GM23248 (cell line): ENCODE measurements around the gene DLG2. TPM values are rescaled to one million over a fixed set of nuclear protein-coding genes. Genes with fewer than 3 reads are reported as not detected.

Experiments
- DNase-seq: peaks from one replicate; pipeline ENCODE4 v3.0.0-alpha.2; 2015
- H2AFZ ChIP-seq: fragments of 200-600 bp; sonication (generic); 2 replicates; pipeline ENCODE4 v1.6.1; 2016; ENCODE audit warnings: antibody characterized with exemption
- H3F3A ChIP-seq: fragments of 200-600 bp; sonication (generic); 2 replicates; pipeline ENCODE4 v1.6.1; 2016; ENCODE audit warnings: mild to moderate bottlenecking, antibody characterized with exemption, mixed run types; ENCODE audit not compliant: insufficient read depth
- H3K27ac ChIP-seq: fragments of 200-600 bp; sonication (generic); 2 replicates; pipeline ENCODE4 v1.5.1; 2016; ENCODE audit warnings: mild to moderate bottlenecking
- H3K27me3 ChIP-seq: fragments of 200-600 bp; sonication (generic); replicated peaks from 2 replicates; pipeline ENCODE4 v1.6.1; 2016; ENCODE audit warnings: mild to moderate bottlenecking; ENCODE audit not compliant: insufficient read depth
- H3K36me3 ChIP-seq: fragments of 200-600 bp; sonication (generic); 2 replicates; pipeline ENCODE4 v1.6.1; 2016; ENCODE audit warnings: low read depth, mild to moderate bottlenecking
- H3K4me1 ChIP-seq: fragments of 200-600 bp; sonication (generic); 2 replicates; pipeline ENCODE4 v1.6.1; 2016; ENCODE audit warnings: mild to moderate bottlenecking; ENCODE audit not compliant: insufficient read depth
- H3K4me2 ChIP-seq: fragments of 200-600 bp; sonication (generic); one replicate; pipeline ENCODE4 v1.6.1; 2016; ENCODE audit warnings: mild to moderate bottlenecking; ENCODE audit not compliant: unreplicated experiment
- H3K4me3 ChIP-seq: fragments of 200-600 bp; sonication (generic); 2 replicates; pipeline ENCODE4 v1.5.1; 2016; ENCODE audit warnings: mild to moderate bottlenecking
- H3K79me2 ChIP-seq: fragments of 200-600 bp; sonication (generic); 2 replicates; pipeline ENCODE4 v1.6.1; 2016; ENCODE audit warnings: mild to moderate bottlenecking; ENCODE audit not compliant: insufficient read depth
- H3K9ac ChIP-seq: fragments of 200-600 bp; sonication (generic); 2 replicates; pipeline ENCODE4 v1.6.1; 2016; ENCODE audit warnings: mild to moderate bottlenecking
- H3K9me2 ChIP-seq: fragments of 200-600 bp; sonication (generic); 2 replicates; pipeline ENCODE4 v1.6.1; 2016; ENCODE audit warnings: mixed run types, mild to moderate bottlenecking, moderate library complexity; ENCODE audit not compliant: insufficient read depth
- H3K9me3 ChIP-seq: fragments of 200-600 bp; sonication (generic); one replicate; pipeline ENCODE4 v1.6.1; 2017; ENCODE audit warnings: low read depth
- H4K20me1 ChIP-seq: fragments of 200-600 bp; sonication (generic); 2 replicates; pipeline ENCODE4 v1.6.0; 2016; ENCODE audit not compliant: insufficient read depth
- EZH2 ChIP-seq: fragments of 200-600 bp; sonication (generic); IDR thresholded peaks from 2 replicates; pipeline ENCODE4 v1.6.1; 2018; ENCODE audit warnings: antibody characterized with exemption, mild to moderate bottlenecking; ENCODE audit not compliant: insufficient read depth, poor library complexity, severe bottlenecking
- EZH2phosphoT487 ChIP-seq: fragments of 200-600 bp; sonication (generic); IDR thresholded peaks from 2 replicates; pipeline ENCODE4 v1.6.1; 2018; ENCODE audit warnings: antibody characterized with exemption, moderate library complexity, mild to moderate bottlenecking, low read depth; ENCODE audit not compliant: insufficient read depth
- WGBS, 2 experiments: methylation state at CpG; one replicate each; pipeline ENCODE4 v1.1.6; 2015 to 2017; ENCODE audit warnings: low lambda C conversion rate in 2 of 2, low coverage in 1 of 2; ENCODE audit errors: missing lambda C conversion rate in 2 of 2; 5-methylcytosine and 5-hydroxymethylcytosine counted together
- in situ Hi-C: fragments of 300-500 bp; cut with MboI; formaldehyde crosslinking; loops from 2 replicates; pipeline ENCODE4 v1.15.0; 2020
- polyA plus RNA-seq: library from polyadenylated mRNA; unstranded; fragments of >200 nt; fragmentation: Nextera tagmentation; extraction: Ambion mirVana; gene quantifications from 2 replicates; pipeline ENCODE4 v1.2.1, GENCODE V29; 2016
- total RNA-seq: library from RNA; depleted of rRNA; stranded (reverse); fragments of >200 nt; shearing (Covaris generic); gene quantifications from 2 replicates; pipeline ENCODE4 v1.2.3, GENCODE V29; 2014

Gene DLG2
- total and polyA plus RNA-seq, 2 experiments from 2014 or later = 1.1 to 1.7 TPM

DNA sequence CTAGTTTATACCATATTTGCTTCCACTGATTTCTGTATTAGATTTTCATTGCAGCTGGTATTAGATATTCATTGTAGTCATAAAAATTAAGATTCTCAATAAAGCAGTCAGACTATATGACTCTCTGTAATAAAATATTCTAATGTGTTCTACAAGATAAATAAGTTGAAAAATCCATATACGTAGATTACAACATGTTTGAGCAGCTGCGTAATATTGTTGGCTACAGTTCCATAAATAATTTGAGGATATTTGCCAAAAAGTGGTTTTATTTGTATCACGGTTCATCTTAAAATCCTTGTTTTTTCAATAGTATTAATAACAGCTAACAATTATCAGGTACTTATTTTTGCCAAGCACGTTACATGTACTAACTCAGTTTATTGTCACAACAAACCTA, 1672.4 kb downstream of the DLG2 start:
- H3K4me1 ChIP-seq = no peaks in the 10 kb centered on the region
- H3K9ac ChIP-seq = no peak overlapping the region
- DNase-seq = no peak
- H3F3A ChIP-seq = no peaks in the 10 kb centered on the region
- no peak overlapping the region for H3K4me2 ChIP-seq
- no peak overlapping the region for H2AFZ ChIP-seq
- in situ Hi-C loops = no loop called here
- no peak overlapping the region for H3K4me3 ChIP-seq
- no peak for TF ChIP-seq EZH2
- no peak overlapping the region for H3K27ac ChIP-seq
- H3K27me3 ChIP-seq = no peaks in the 10 kb centered on the region
- H3K79me2 ChIP-seq = no peaks in the 10 kb centered on the region
- H3K9me3 ChIP-seq = no peaks in the 10 kb centered on the region
- no peaks in the 10 kb centered on the region for H4K20me1 ChIP-seq
- WGBS, 2 experiments = 47 to 55% methylated on average over 4 of the region's 4 CpGs
- no peaks in the 10 kb centered on the region for H3K36me3 ChIP-seq
- H3K9me2 ChIP-seq = no peaks in the 10 kb centered on the region

DNA sequence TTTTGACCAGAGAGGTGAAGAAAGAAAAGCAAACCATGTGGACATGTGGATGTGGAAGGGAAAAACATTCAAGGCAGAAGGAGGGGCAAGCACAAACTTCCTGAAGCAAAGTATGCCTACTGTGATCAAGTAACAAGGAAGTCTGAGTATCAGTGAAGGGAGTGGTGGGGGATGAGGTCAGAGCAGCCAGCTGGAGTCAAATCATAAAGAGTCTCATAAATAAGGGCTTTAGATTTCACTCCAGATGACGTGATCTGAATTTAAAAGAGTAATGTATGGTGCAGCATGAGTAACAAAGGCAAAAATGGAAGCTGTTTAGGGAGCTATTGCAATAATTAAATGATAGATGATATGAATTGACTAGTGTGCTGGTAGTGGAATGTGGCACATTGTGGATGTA, 1675.6 kb downstream of the DLG2 start:
- no peaks in the 10 kb centered on the region for H3F3A ChIP-seq
- in situ Hi-C loops = no loop called here
- H3K4me3 ChIP-seq = no peak overlapping the region
- H3K9ac ChIP-seq = no peak overlapping the region
- no peak for TF ChIP-seq EZH2
- no peak for TF ChIP-seq EZH2phosphoT487
- DNase-seq = no peak
- 0 to 3% methylated on average over 1 of the region's 1 CpG for WGBS, 2 experiments
- H3K4me1 ChIP-seq = no peaks in the 10 kb centered on the region
- H3K79me2 ChIP-seq = no peaks in the 10 kb centered on the region
- H2AFZ ChIP-seq = no peak overlapping the region
- H3K4me2 ChIP-seq = no peak overlapping the region
- no peaks in the 10 kb centered on the region for H4K20me1 ChIP-seq
- H3K27me3 ChIP-seq = no peaks in the 10 kb centered on the region
- H3K36me3 ChIP-seq = no peaks in the 10 kb centered on the region
- H3K9me3 ChIP-seq = no peaks in the 10 kb centered on the region
- no peaks in the 10 kb centered on the region; the same call in 1 of the 2 replicates for H3K9me2 ChIP-seq
- no peak overlapping the region for H3K27ac ChIP-seq

DNA sequence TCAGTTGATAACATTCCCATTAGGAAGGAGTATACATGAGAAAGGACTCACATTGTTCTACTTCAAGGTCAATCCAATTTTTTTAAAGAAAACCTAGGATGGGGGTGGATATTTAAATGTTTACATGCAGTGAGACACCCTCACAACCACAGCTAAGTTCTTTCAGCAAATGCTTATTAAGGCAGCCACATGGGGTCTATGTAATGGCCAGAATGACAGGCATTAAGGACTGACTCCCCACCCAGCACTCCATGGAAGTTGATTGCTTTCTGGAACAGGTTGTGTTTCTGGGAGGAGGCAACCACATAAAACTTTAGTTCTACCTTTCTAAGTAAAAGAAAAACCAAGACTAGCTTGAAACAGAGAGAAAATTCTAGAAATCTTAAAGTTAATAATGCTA, 1678.9 kb downstream of the DLG2 start:
- Histone ChIP-seq H4K20me1 (no peaks in the 10 kb centered on the region), H3K9me3 (no peaks in the 10 kb centered on the region), H3K9me2 (no peaks in the 10 kb centered on the region; the same call in 1 of the 2 replicates), H3K4me3 (no peak overlapping the region), H3K27me3 (no peaks in the 10 kb centered on the region), H3K79me2 (no peaks in the 10 kb centered on the region), H3K4me2 (no peak overlapping the region), H3K9ac (no peak overlapping the region), H2AFZ (no peak overlapping the region), H3K4me1 (no peaks in the 10 kb centered on the region), H3F3A (no peaks in the 10 kb centered on the region), H3K36me3 (no peaks in the 10 kb centered on the region), H3K27ac (no peak overlapping the region)
- in situ Hi-C loops = no loop called here
- TF ChIP-seq EZH2phosphoT487 = no peak
- no peak for TF ChIP-seq EZH2
- no peak for DNase-seq

DNA sequence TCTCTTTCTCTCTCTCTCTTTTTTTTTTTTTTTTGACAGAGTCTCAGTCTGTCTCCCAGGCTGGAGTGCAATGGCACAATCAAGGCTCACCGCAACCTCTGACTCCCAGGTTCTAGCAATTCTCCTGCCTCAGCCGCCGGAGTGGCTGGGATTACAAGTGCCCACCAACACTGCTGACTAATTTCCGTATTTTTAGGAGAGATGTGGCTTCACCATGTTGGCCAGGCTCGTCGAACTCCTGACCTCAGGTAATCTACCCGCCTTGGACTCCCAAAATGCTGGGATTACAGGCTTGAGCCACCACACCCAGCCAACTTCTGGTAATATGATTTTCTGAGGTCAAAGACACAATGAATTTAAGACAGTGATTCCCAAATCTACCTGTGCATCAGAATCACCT, 1681.2 kb downstream of the DLG2 start:
- Histone ChIP-seq H3K9me2 (no peaks in the 10 kb centered on the region; the same call in 1 of the 2 replicates), H3K27me3 (no peaks in the 10 kb centered on the region), H3K27ac (no peak overlapping the region), H3K79me2 (no peaks in the 10 kb centered on the region), H3K36me3 (no peaks in the 10 kb centered on the region), H3K4me3 (no peak overlapping the region), H3K4me2 (no peak overlapping the region), H3F3A (no peaks in the 10 kb centered on the region), H4K20me1 (no peaks in the 10 kb centered on the region), H3K4me1 (no peaks in the 10 kb centered on the region), H2AFZ (no peak overlapping the region), H3K9me3 (no peaks in the 10 kb centered on the region), H3K9ac (no peak overlapping the region)
- 39 to 45% methylated on average over 7 of the region's 7 CpGs for WGBS, 2 experiments
- DNase-seq = no peak
- TF ChIP-seq EZH2 = no peak
- TF ChIP-seq EZH2phosphoT487 = no peak
- in situ Hi-C loops = no loop called here

DNA sequence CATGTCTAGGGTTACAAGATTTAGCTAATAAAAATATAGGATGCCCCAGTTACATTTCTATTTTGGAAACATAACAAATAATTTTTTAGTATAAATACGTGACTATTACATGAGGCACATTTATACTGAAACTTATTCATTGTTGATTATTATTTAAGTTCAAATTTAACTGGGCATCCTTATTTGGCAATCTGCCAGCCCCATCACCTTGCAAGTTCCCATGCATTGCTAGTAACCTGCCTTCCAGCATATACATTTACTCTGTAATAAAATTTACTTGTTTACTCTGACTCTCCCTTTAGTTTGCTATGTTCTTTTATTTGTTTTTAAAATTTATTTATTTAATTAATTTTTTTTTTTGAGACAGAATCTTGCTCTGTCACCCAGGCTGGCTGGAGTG, 1686.1 kb downstream of the DLG2 start:
- TF ChIP-seq EZH2 (no peak), EZH2phosphoT487 (no peak)
- H3K27ac ChIP-seq = no peak overlapping the region
- in situ Hi-C loops = no loop called here
- H4K20me1 ChIP-seq = no peaks in the 10 kb centered on the region
- H3K79me2 ChIP-seq = no peaks in the 10 kb centered on the region
- 30 to 38% methylated on average over 1 of the region's 1 CpG for WGBS, 2 experiments
- no peaks in the 10 kb centered on the region for H3K4me1 ChIP-seq
- no peaks in the 10 kb centered on the region for H3K9me3 ChIP-seq
- no peak overlapping the region for H2AFZ ChIP-seq
- no peaks in the 10 kb centered on the region for H3F3A ChIP-seq
- H3K9ac ChIP-seq = no peak overlapping the region
- no peaks in the 10 kb centered on the region for H3K9me2 ChIP-seq
- H3K4me2 ChIP-seq = no peak overlapping the region
- no peaks in the 10 kb centered on the region for H3K36me3 ChIP-seq
- H3K4me3 ChIP-seq = no peak overlapping the region
- H3K27me3 ChIP-seq = no peaks in the 10 kb centered on the region
- no peak for DNase-seq
